ENCODE measurements around the gene LDHD. TPM values are rescaled to one million over a fixed set of nuclear protein-coding genes. Genes with fewer than 3 reads are reported as not detected.

LDHD gene
- total and polyA plus RNA-seq, 10 of the 15 experiments (the other 5 are each of a cell fraction or from before 2014, with no cell fraction given) = 0.10 to 0.12 TPM; not detected in 8

- TF ChIP-seq SIX5 (IDR thresholded peaks at IDR 0.05; ENCODE audit: low read depth, low read length, severe bottlenecking) (no peak), GABPA (IDR thresholded peaks at IDR 0.05; ENCODE audit: low read depth) (peak; percentile 15; the same call in 1 of the 2 replicates), GATAD2B (conservative IDR thresholded peaks at IDR 0.05; ENCODE audit: low read depth) (peak; percentile 62; the same call in 1 of the 2 replicates), RFX5 (IDR thresholded peaks at IDR 0.05; ENCODE audit: low read depth, low read length) (no peak), TCF3 (IDR thresholded peaks at IDR 0.05; ENCODE audit: borderline replicate concordance, insufficient read depth, low read depth, low read length) (peak; percentile 50; the same call in 1 of the 2 replicates), YY1 (IDR thresholded peaks at IDR 0.05; ENCODE audit: low read depth, low read length) (peak; percentile 51; the same call in 1 of the 2 replicates), ZBTB40 (IDR thresholded peaks at IDR 0.05; ENCODE audit: borderline replicate concordance) (no peak), ZNF207 (IDR thresholded peaks at IDR 0.05; ENCODE audit: borderline replicate concordance) (no peak), RELB (IDR thresholded peaks at IDR 0.05; ENCODE audit: low read depth) (no peak; the same call in 1 of the 2 replicates), NR2F1 (conservative IDR thresholded peaks at IDR 0.05) (peak; percentile 62; the same call in 1 of the 2 replicates), SREBF1 (IDR thresholded peaks at IDR 0.05; ENCODE audit: low read length) (no peak), PKNOX1 (IDR thresholded peaks at IDR 0.05) (no peak), NFYA (IDR thresholded peaks at IDR 0.05; ENCODE audit: borderline replicate concordance, low read depth, low read length) (no peak), EP300 (IDR thresholded peaks at IDR 0.05; ENCODE audit: borderline replicate concordance in 1 of 2, control insufficient read depth in 1 of 2, low read depth in 2 of 2, low read length in 2 of 2) (peak; percentile 16 to 22; a peak in 2 of 4 replicates), MEF2B (IDR thresholded peaks at IDR 0.05; ENCODE audit: partially characterized antibody, poor library complexity, severe bottlenecking) (peak; percentile 40), POLR2AphosphoS5 (IDR thresholded peaks at IDR 0.05; ENCODE audit: low read length) (no peak), YBX1 (IDR thresholded peaks at IDR 0.05) (no peak), MEF2A (IDR thresholded peaks at IDR 0.05; ENCODE audit: insufficient read depth, low read depth, low read length) (no peak), IRF3 (IDR thresholded peaks at IDR 0.05) (no peak), ESRRA (IDR thresholded peaks at IDR 0.05; ENCODE audit: low read length) (no peak), CHD2 (IDR thresholded peaks at IDR 0.05; ENCODE audit: borderline replicate concordance, low read depth, low read length) (peak; percentile 23; the same call in 1 of the 2 replicates)
Measured at GRCh38 chr16:75074920-75075687, 41.5 kb downstream of the LDHD start (continued).
